BLaER1 treated with 17β-estradiol and CSF1 and Interleukin-3, amounts not matched to agents 10 nM and 100 nM (cell line): Measurements from ENCODE around the gene SHROOM1.

Source experiments
- H3K27ac ChIP-seq, 11 experiments: shearing (Covaris generic); formaldehyde crosslinking; 2 replicates each; pipeline ENCODE4 v1.8.1; 2022
- H3K27me3 ChIP-seq, 11 experiments: shearing (Covaris generic); formaldehyde crosslinking; 2 replicates each; pipeline ENCODE4 v1.8.1; 2022
- H3K36me3 ChIP-seq, 11 experiments: shearing (Covaris generic); formaldehyde crosslinking; 2 replicates each; pipeline ENCODE4 v1.8.1; 2022
- H3K4me1 ChIP-seq, 10 experiments: shearing (Covaris generic); formaldehyde crosslinking; 2 replicates each; pipeline ENCODE4 v1.8.1; 2022
- H3K4me2 ChIP-seq, 11 experiments: shearing (Covaris generic); formaldehyde crosslinking; 2 replicates each; pipeline ENCODE4 v1.8.1; 2022
- H3K4me3 ChIP-seq, 10 experiments: shearing (Covaris generic); formaldehyde crosslinking; 2 replicates each; pipeline ENCODE4 v1.8.1; 2022
- H3K9ac ChIP-seq, 11 experiments: shearing (Covaris generic); formaldehyde crosslinking; 2 replicates each; pipeline ENCODE4 v1.8.1; 2022
- H3K9me3 ChIP-seq, 11 experiments: shearing (Covaris generic); formaldehyde crosslinking; replicated peaks in 1 of 11; 2 replicates each; pipeline ENCODE4 v1.8.1; 2022
- H4K20me1 ChIP-seq, 11 experiments: shearing (Covaris generic); formaldehyde crosslinking; 2 replicates each; pipeline ENCODE4 v1.8.1; 2022
- Cebpa-rat ChIP-seq, 11 experiments: shearing (Covaris generic); IDR thresholded peaks; 2 replicates each; pipeline ENCODE4 v1.8.1; 2022

The SHROOM1 gene

GRCh38 chr5:132776131-132776937, 54.1 kb downstream of the SHROOM1 start:
- peak overlapping the region; percentile 71 to 92 (median 83) for H3K9ac ChIP-seq
- no peaks in the 10 kb centered on the region for H3K9me3 ChIP-seq
- H3K27ac ChIP-seq = peak overlapping the region; percentile 58 to 83 (median 77); a peak in 20 of 22 replicates
- peak overlapping the region; percentile 69 to 90 (median 80) for H3K4me3 ChIP-seq
- no peaks in the 10 kb centered on the region for H3K36me3 ChIP-seq
- TF ChIP-seq Cebpa-rat (IDR thresholded peaks at IDR 0.05) = no peak
- H3K4me1 ChIP-seq = peaks cover 10 to 26% (median 18%) of the 10 kb centered on the region in 10 experiments; a peak in 18 of 20 replicates
- peaks cover 34 to 58% (median 47%) of the 10 kb centered on the region in 11 experiments for H3K27me3 ChIP-seq
- peaks cover 0 to 31% (median 0%) of the 10 kb centered on the region in 11 experiments; a peak in 3 of 22 replicates for H4K20me1 ChIP-seq
- H3K4me2 ChIP-seq = peak overlapping the region; percentile 92 to 100 (median 99)

DNA sequence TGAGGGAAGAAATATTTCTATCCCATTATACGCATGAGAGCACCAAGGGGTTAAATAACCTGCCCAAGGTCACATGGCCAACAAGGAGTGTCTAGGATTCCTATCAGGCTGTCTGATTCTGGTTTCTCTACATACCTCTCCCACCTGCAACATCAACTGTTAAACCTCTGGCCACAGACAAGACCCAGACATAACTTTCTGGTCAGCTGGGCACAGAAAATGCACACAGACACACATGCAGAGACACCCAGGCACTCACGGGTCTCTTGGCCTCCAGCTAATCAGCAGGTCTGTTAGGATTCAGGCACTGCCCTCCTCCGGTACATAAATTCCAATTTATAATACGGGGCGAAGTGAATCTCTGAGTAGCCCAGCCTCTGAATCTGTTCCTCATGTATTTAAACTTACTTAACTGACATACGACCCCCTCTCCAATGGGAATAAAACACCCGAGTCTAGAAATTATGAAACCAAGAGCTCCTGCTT, 54.9 kb downstream of the SHROOM1 start:
- no peaks in the 10 kb centered on the region for H3K36me3 ChIP-seq
- peak overlapping the region in 10 of 11 experiments; percentile 4 to 100 (median 98); a peak in 16 of 22 replicates for H3K4me2 ChIP-seq
- TF ChIP-seq Cebpa-rat (IDR thresholded peaks at IDR 0.05) = no peak
- no peak overlapping the region for H3K27ac ChIP-seq
- no peak overlapping the region for H3K9ac ChIP-seq
- no peak overlapping the region for H3K4me3 ChIP-seq
- H3K9me3 ChIP-seq = no peaks in the 10 kb centered on the region
- H3K4me1 ChIP-seq = peaks cover 10 to 34% (median 23%) of the 10 kb centered on the region in 10 experiments; a peak in 18 of 20 replicates
- H3K27me3 ChIP-seq = peaks cover 34 to 58% (median 47%) of the 10 kb centered on the region in 11 experiments
- H4K20me1 ChIP-seq = peaks cover 0 to 32% (median 0%) of the 10 kb centered on the region in 11 experiments; a peak in 3 of 22 replicates

DNA sequence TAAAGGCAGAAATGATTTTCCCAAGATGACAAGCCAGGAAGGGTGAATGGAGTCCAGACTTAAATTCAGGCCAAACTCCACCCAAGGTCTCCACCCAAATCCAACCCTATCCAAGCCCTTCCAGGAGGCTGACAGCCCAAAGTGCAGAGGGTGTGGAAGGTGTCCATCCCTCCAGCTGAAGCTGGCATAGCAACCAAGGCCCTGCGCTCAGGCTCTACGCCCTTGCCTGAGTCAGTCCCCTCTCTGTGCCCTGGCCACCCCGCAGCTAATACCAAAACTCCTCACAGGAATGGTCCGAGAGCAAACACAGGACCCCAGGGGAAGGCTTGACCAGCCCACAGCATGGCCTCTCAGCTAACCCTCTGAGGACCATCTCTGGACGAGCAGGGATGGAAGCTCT, 55.6 kb downstream of the SHROOM1 start:
- Histone ChIP-seq H3K9me3 (no peaks in the 10 kb centered on the region), H3K4me2 (peak overlapping the region in 5 of 11 experiments; percentile 4 to 100 (median 94); a peak in 4 of 22 replicates), H3K9ac (no peak overlapping the region), H4K20me1 (peaks cover 0 to 34% (median 0%) of the 10 kb centered on the region in 11 experiments; a peak in 3 of 22 replicates), H3K27me3 (peaks cover 34 to 56% (median 47%) of the 10 kb centered on the region in 11 experiments), H3K4me1 (peaks cover 10 to 35% (median 25%) of the 10 kb centered on the region in 10 experiments; a peak in 18 of 20 replicates), H3K27ac (no peak overlapping the region), H3K4me3 (no peak overlapping the region), H3K36me3 (no peaks in the 10 kb centered on the region)
- no peak for TF ChIP-seq Cebpa-rat (IDR thresholded peaks at IDR 0.05)

- peaks cover 10 to 35% (median 25%) of the 10 kb centered on the region in 10 experiments; a peak in 18 of 20 replicates for H3K4me1 ChIP-seq
- H3K27me3 ChIP-seq = peaks cover 34 to 52% (median 45%) of the 10 kb centered on the region in 11 experiments
- H3K4me2 ChIP-seq = no peak overlapping the region
- peaks cover 0 to 34% (median 0%) of the 10 kb centered on the region in 11 experiments; a peak in 3 of 22 replicates for H4K20me1 ChIP-seq
- H3K27ac ChIP-seq = no peak overlapping the region
- H3K36me3 ChIP-seq = no peaks in the 10 kb centered on the region
- no peak overlapping the region for H3K9ac ChIP-seq
- H3K4me3 ChIP-seq = no peak overlapping the region
- no peaks in the 10 kb centered on the region for H3K9me3 ChIP-seq
- no peak for TF ChIP-seq Cebpa-rat (IDR thresholded peaks at IDR 0.05)
Measured at GRCh38 chr5:132774406-132774805, 56.0 kb downstream of the SHROOM1 start.

DNA sequence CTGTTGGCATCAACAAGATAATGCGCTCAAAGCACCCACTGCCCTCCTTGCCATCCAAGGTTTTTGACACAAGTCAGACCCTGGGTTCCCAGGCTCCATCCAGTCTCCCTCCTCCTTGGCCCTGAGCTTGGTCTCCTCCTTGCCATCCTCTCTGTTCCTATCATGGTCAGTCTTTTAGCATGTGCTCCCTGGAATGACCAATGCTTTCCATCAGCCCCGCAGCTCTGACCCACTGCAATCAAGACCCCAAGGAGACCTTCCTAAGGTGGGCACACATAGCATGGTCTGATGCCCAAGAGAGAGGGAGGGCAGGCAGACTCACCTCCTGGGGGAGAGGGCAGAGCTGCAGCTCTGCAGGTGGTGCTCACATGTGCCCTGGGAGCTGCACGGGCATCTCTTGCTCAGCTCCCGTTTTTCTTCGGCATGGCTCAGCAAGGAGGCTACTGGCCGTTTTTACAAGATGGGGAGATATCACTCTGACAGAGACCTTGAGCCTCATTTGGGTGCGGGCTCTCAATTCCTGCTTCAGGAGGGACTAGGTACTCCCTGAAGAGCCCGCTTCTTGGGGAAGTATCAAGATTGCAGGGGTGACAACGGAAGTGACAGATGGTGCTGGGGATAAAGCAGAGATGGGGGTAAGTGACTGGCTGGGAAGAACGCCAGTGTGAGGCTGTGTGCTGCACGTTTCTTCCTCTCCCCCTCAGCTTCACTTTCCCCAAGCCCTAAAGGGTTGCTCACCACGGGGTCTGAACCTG, 56.7 kb downstream of the SHROOM1 start:
- Histone ChIP-seq H3K4me3 (no peak overlapping the region), H3K9me3 (no peaks in the 10 kb centered on the region), H4K20me1 (peaks cover 0 to 34% (median 0%) of the 10 kb centered on the region in 11 experiments; a peak in 4 of 22 replicates), H3K36me3 (no peaks in the 10 kb centered on the region), H3K4me1 (peaks cover 11 to 35% (median 25%) of the 10 kb centered on the region in 10 experiments; a peak in 19 of 20 replicates), H3K27me3 (peaks cover 29 to 45% (median 39%) of the 10 kb centered on the region in 11 experiments), H3K27ac (no peak overlapping the region), H3K4me2 (no peak overlapping the region), H3K9ac (no peak overlapping the region)
- TF ChIP-seq Cebpa-rat (IDR thresholded peaks at IDR 0.05) = no peak

- H3K27ac ChIP-seq = no peak overlapping the region
- peaks cover 17 to 38% (median 29%) of the 10 kb centered on the region in 10 experiments; a peak in 19 of 20 replicates for H3K4me1 ChIP-seq
- TF ChIP-seq Cebpa-rat (IDR thresholded peaks at IDR 0.05) = no peak
- H3K4me2 ChIP-seq = no peak overlapping the region
- no peaks in the 10 kb centered on the region for H3K9me3 ChIP-seq
- no peak overlapping the region for H3K4me3 ChIP-seq
- H3K36me3 ChIP-seq = no peaks in the 10 kb centered on the region
- H3K9ac ChIP-seq = no peak overlapping the region
- peaks cover 0 to 34% (median 0%) of the 10 kb centered on the region in 11 experiments; a peak in 4 of 22 replicates for H4K20me1 ChIP-seq
- peaks cover 22 to 39% (median 32%) of the 10 kb centered on the region in 11 experiments for H3K27me3 ChIP-seq
Measured at GRCh38 chr5:132773114-132773513, 57.3 kb downstream of the SHROOM1 start.

DNA sequence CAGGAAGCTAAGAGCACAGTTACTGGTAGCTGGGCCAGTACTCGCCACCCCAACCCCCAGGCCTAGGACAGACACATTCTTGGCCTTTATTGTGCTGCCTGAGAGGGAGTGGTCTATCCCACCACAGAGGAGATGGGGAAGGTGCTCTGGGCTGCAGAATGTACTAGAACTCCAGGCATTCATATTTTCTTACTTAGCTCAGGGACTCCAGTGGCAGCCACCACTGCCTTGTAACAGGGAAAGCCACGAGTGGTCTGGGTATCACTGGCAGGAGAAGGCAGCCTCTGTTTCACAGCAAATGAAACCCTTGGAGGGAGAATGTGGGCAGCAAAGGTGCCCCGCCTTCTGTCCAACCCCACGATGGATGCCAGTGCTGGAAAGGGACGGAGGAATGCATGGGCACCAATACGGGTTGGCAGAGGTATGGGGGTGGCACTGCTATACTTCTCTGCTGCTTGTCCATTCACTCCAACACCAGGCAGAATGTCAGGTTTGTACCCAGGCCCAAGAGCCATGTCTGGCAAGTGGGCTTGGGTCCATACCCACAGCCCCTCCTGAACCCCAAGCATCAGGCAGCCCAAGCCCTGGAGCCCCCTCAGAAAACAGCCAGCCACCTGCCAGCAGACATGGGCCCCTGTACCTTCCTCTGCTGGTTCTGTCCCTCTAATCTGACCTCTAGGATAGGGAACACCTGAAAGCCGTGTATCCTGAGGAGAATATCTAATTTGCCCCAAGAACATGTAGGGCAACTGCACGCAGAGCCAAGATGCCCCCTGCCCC, 58.0 kb downstream of the SHROOM1 start:
- H3K4me3 ChIP-seq = no peak overlapping the region
- H3K27ac ChIP-seq = no peak overlapping the region
- H3K4me2 ChIP-seq = no peak overlapping the region; a peak in 1 of 22 replicates
- H3K9me3 ChIP-seq = no peaks in the 10 kb centered on the region
- H3K4me1 ChIP-seq = peaks cover 20 to 40% (median 32%) of the 10 kb centered on the region in 10 experiments; a peak in 19 of 20 replicates
- no peaks in the 10 kb centered on the region for H3K36me3 ChIP-seq
- no peak overlapping the region for H3K9ac ChIP-seq
- H3K27me3 ChIP-seq = peaks cover 16 to 32% (median 26%) of the 10 kb centered on the region in 11 experiments
- peaks cover 0 to 34% (median 0%) of the 10 kb centered on the region in 11 experiments; a peak in 4 of 22 replicates for H4K20me1 ChIP-seq
- TF ChIP-seq Cebpa-rat (IDR thresholded peaks at IDR 0.05) = no peak
